Heart left ventricle (tissue), 16 donors: Measurements from ENCODE around the gene PAGE4. TPM values are rescaled to one million over a fixed set of nuclear protein-coding genes. Genes with fewer than 3 reads are reported as not detected.

Source experiments
- ATAC-seq, 4 donors: fragments of 200-7000 bp; cut with Tn5 transposase; one replicate each; pipeline ENCODE4 v1.9.1; 2020 to 2022; ENCODE audit warnings: moderate library complexity in 4 of 4, mild to moderate bottlenecking in 3 of 4, moderate number of reproducible peaks in 1 of 4
- DNase-seq, 5 donors: peaks; one replicate each; pipeline ENCODE4 v3.0.0-alpha.2; 2020
- H3K27ac ChIP-seq, 12 donors: fragments of 200-600 bp; sonication (generic) in 4 of 12; one replicate each; pipeline versions ENCODE4 v1.5.0 to v1.8.0; 2016 to 2022; ENCODE audit warnings: mild to moderate bottlenecking in 2 of 12
- H3K27me3 ChIP-seq, 9 donors: fragments of 200-600 bp; sonication (generic) in 2 of 9; one replicate each; pipeline versions ENCODE4 v1.5.1 to v1.8.0; 2016 to 2022; ENCODE audit warnings: mild to moderate bottlenecking in 3 of 9
- H3K36me3 ChIP-seq, 9 donors: fragments of 200-600 bp; sonication (generic) in 2 of 9; one replicate each; pipeline versions ENCODE4 v1.5.0 to v1.8.0; 2018 to 2022; ENCODE audit warnings: mild to moderate bottlenecking in 2 of 9
- H3K4me1 ChIP-seq, 12 donors: fragments of 200-600 bp; sonication (generic) in 4 of 12; one replicate each; pipeline versions ENCODE4 v1.5.0 to v1.8.0; 2016 to 2022; ENCODE audit warnings: mild to moderate bottlenecking in 3 of 12
- H3K4me3 ChIP-seq, 12 donors: fragments of 200-600 bp; sonication (generic) in 4 of 12; one replicate each; pipeline versions ENCODE4 v1.5.0 to v1.8.0; 2017 to 2022; ENCODE audit warnings: mild to moderate bottlenecking in 9 of 12, moderate library complexity in 4 of 12
- H3K9me3 ChIP-seq, 12 donors: fragments of 200-600 bp; sonication (generic) in 4 of 12; one replicate each; pipeline versions ENCODE4 v1.5.0 to v1.8.0; 2016 to 2022; ENCODE audit warnings: mild to moderate bottlenecking in 1 of 12
- CTCF ChIP-seq, 12 donors: fragments of 200-600 bp; sonication (generic) in 4 of 12; IDR thresholded peaks; one replicate each; pipeline versions ENCODE4 v1.5.0 to v1.8.0; 2018 to 2022; ENCODE audit warnings: antibody characterized with exemption in 12 of 12, mild to moderate bottlenecking in 5 of 12
- POLR2A ChIP-seq, 2 donors: fragments of 450-650 bp; IDR thresholded peaks; one replicate each; pipeline ENCODE4 v1.6.1; 2017; ENCODE audit warnings: antibody characterized with exemption in 2 of 2, mild to moderate bottlenecking in 2 of 2, moderate library complexity in 2 of 2
- WGBS, 4 donors: extraction: QIAGEN DNeasy Blood & Tissue Kit in 2 of 4; methylation state at CpG; one replicate each; pipeline versions ENCODE4 v1.1.5 to v1.1.7; 2013 to 2018; 5-methylcytosine and 5-hydroxymethylcytosine counted together
- intact Hi-C, 10 donors: fragments of 100-400 bp; cut with DNase I; formaldehyde crosslinking; loops; one replicate each; pipeline versions ENCODE4 v1.11.1 to v1.14.2; 2022
- polyA plus RNA-seq, 2 donors: library from polyadenylated mRNA; stranded (reverse); fragments of 200-250 nt; gene quantifications; one replicate each; pipeline ENCODE4 v1.2.3, GENCODE V29; 2013
- total RNA-seq, 9 donors: library from RNA; depleted of rRNA in 2 of 9; stranded (reverse); fragments of >200 nt in 2 of 9; fragmentation: NEBNext Ultra II Directional in 3 of 9; extraction: Animal tissue kit (Norgen Biotek cat#: 25700) in 3 of 9; gene quantifications; one replicate each; pipeline versions ENCODE4 v1.1.0 to v1.2.4, GENCODE V29; 2016 to 2023
- donor health status: ischemic (EF 13 %, LVEDD 7.1; RV severe dilation, severe dysfunction).
- donor health status: healthy with polysubstance abuse.
- donor health status: DM: no; HTN: yes; CAD: no.
- donor health status: DM: no; HTN: no; CAD: no.
- donor health status: ischemic (EF 25% LVEDD 6.9; RV normal size, moderate dysfunction).
- donor health status: ischemic (EF 25% LVEDD 5.7; RV mildly dilated, moderate dysfunction).
- donor health status: healthy.
- donor health status: DM: yes; HTN: yes; CAD: no.
- donor health status: ischemic (EF 35%, LVEDD 5.7; RV mildly dilated, moderate dysfunction).
- donor health status: nonischemic (EF 11% LVEDD 7.7; RV severe dilation, severe dysfunction).
- donor health status: DM: yes; HTN: yes; CAD: no.
- donor health status: PGD.
- donor health status: ischemic (EF 29% LVEDD 5.4; RV normal size, mild dysfunction).
- donor health status: nonischemic (EF 23%, LVEDD 6.1; RV moderate dilation, normal function).

PAGE4 gene
- total and polyA plus RNA-seq, 11 donors = not detected

DNA sequence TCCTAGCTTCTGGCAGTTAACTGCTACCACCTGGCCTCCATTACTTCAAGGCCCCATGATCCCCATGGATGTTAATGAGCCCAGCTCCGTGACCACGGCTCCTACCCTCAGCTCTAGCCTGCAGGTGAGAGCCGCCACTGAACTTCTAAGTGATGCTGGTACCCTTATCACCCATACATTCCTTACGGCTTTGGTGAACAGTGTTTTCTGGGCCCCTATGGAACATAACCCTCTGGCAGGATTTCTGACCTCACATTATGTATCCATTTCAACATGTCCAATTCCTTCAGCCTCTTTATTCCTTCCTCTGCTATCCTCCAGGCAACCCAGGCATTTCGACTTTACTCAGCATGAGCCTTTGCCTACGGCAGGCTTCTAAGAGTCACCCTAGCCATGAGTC lies 24.6 kb downstream of the PAGE4 start:
- TF ChIP-seq POLR2A (IDR thresholded peaks at IDR 0.05) (no peak), CTCF (IDR thresholded peaks at IDR 0.05) (no peak)
- DNase-seq (no peak), ATAC-seq (no peak)
- intact Hi-C loops = no loop called here
- peaks cover 0 to 15% (median 0%) of the 10 kb centered on the region in 9 donors for H3K27me3 ChIP-seq
- H3K9me3 ChIP-seq = peaks cover 0 to under 1% (median 0%) of the 10 kb centered on the region in 12 donors
- H3K27ac ChIP-seq = no peak overlapping the region
- H3K4me1 ChIP-seq = no peaks in the 10 kb centered on the region
- no peak overlapping the region for H3K4me3 ChIP-seq
- no peaks in the 10 kb centered on the region for H3K36me3 ChIP-seq
- WGBS, 4 donors = 76 to 89% (median 82%) methylated on average over 6 of the region's 6 CpGs

DNA sequence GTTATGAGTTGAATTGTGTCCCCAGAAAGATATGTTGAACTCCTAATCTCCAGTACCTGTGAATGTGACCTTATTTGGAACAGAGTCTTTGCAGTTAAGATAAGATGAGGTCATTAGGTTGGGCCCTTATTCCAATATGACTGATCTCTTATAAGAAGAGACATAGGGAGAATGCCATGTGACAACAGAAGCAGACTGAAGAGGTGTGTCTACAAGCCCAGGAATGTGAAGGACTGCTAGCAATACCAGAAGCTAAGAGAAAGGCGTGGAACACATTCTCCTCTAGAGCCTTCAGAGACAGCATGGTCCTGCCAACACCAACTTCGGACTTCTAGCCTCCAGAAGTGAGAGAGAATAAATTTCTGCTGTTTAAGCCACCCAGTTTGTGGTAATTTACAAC lies 27.7 kb downstream of the PAGE4 start:
- no peak for TF ChIP-seq POLR2A (IDR thresholded peaks at IDR 0.05)
- no peak for TF ChIP-seq CTCF (IDR thresholded peaks at IDR 0.05)
- Histone ChIP-seq H3K27ac (no peak overlapping the region), H3K4me3 (no peak overlapping the region), H3K27me3 (peaks cover 0 to 12% (median 0%) of the 10 kb centered on the region in 9 donors), H3K4me1 (no peaks in the 10 kb centered on the region), H3K36me3 (no peaks in the 10 kb centered on the region), H3K9me3 (no peaks in the 10 kb centered on the region)
- intact Hi-C loops = no loop called here
- DNase-seq (no peak), ATAC-seq (no peak)
- 55 to 79% (median 69%) methylated on average over 2 of the region's 2 CpGs for WGBS, 4 donors

DNA sequence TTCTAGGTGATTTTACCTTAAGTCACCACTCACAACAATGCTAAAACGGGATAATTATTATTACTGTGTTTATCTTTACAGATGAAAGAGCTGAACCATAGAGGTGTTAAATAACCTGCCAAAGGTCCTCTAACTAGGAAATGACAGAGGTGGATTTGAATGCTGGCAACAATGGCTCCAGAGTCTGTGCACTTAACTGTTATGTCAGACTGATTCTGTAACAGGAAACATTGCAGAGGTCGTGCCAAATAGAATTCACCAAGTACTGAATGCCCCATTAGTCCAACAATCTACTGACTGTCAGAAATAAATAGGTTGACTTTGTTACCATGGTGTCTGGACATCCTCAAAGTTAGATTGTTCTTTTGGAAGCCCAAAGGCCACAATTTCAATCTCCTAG lies 29.2 kb downstream of the PAGE4 start:
- Histone ChIP-seq H3K27me3 (peaks cover 0 to 12% (median 0%) of the 10 kb centered on the region in 9 donors), H3K36me3 (no peaks in the 10 kb centered on the region), H3K4me3 (no peak overlapping the region), H3K9me3 (no peaks in the 10 kb centered on the region), H3K27ac (no peak overlapping the region), H3K4me1 (no peaks in the 10 kb centered on the region)
- ATAC-seq (no peak), DNase-seq (no peak)
- no peak for TF ChIP-seq CTCF (IDR thresholded peaks at IDR 0.05)
- TF ChIP-seq POLR2A (IDR thresholded peaks at IDR 0.05) = no peak
- intact Hi-C loops = no loop called here
- 34 to 48% (median 44%) methylated on average over 2 of the region's 2 CpGs for WGBS, 4 donors

- 89 to 100% (median 93%) methylated on average over 1 of the region's 1 CpG for WGBS, 4 donors
These were observed 30.4 kb downstream of the PAGE4 start for GRCh38 chrX:49859491-49859890.

More at GRCh38 chrX:49859491-49859890, 30.4 kb downstream of the PAGE4 start:
- no peak for DNase-seq
- H3K36me3 ChIP-seq = no peaks in the 10 kb centered on the region
- intact Hi-C loops = no loop called here
- H3K4me3 ChIP-seq = no peak overlapping the region
- no peak for ATAC-seq
- no peaks in the 10 kb centered on the region for H3K9me3 ChIP-seq
- peaks cover 0 to 9% (median 0%) of the 10 kb centered on the region in 9 donors for H3K27me3 ChIP-seq
- H3K27ac ChIP-seq = no peak overlapping the region
- no peak for TF ChIP-seq CTCF (IDR thresholded peaks at IDR 0.05)
- no peak for TF ChIP-seq POLR2A (IDR thresholded peaks at IDR 0.05)
- H3K4me1 ChIP-seq = no peaks in the 10 kb centered on the region
